HEK293T (cell line): ENCODE results near the gene SERGEF.

Experiments used
- FOXM1 ChIP-seq: fragments of 450-650 bp; IDR thresholded peaks from 2 replicates; pipeline ENCODE4 v1.6.1; 2017; ENCODE audit warnings: mild to moderate bottlenecking, borderline replicate concordance
- L3MBTL2 ChIP-seq: fragments of 450-650 bp; conservative IDR thresholded peaks from 2 replicates; pipeline ENCODE4 v1.6.1; 2016; ENCODE audit warnings: mild to moderate bottlenecking
- PKNOX1 ChIP-seq: fragments of 450-650 bp; IDR thresholded peaks from 2 replicates; pipeline ENCODE4 v1.6.1; 2016
- SP1 ChIP-seq: fragments of 450-650 bp; IDR thresholded peaks from 2 replicates; pipeline ENCODE4 v1.6.1; 2017

- TF ChIP-seq PKNOX1: no peak
- TF ChIP-seq FOXM1: no peak
- no peak for TF ChIP-seq SP1
- no peak for TF ChIP-seq L3MBTL2
These were observed 136.0 kb downstream of the SERGEF start for GRCh38 chr11:17876827-17877226.
